Ecto neural progenitor cell (in vitro differentiated cells): ENCODE data around the gene DBN1.
"Not testable (repeated sequence)": the region's sequence is repeated elsewhere in the genome, so short reads cannot be mapped to it uniquely, and the experiment has no call there.

Experiments
- DNase-seq: peaks from one replicate; pipeline ENCODE4 v3.0.0-alpha.2; 2018; ENCODE audit warnings: low spot score

DBN1 gene

DNA sequence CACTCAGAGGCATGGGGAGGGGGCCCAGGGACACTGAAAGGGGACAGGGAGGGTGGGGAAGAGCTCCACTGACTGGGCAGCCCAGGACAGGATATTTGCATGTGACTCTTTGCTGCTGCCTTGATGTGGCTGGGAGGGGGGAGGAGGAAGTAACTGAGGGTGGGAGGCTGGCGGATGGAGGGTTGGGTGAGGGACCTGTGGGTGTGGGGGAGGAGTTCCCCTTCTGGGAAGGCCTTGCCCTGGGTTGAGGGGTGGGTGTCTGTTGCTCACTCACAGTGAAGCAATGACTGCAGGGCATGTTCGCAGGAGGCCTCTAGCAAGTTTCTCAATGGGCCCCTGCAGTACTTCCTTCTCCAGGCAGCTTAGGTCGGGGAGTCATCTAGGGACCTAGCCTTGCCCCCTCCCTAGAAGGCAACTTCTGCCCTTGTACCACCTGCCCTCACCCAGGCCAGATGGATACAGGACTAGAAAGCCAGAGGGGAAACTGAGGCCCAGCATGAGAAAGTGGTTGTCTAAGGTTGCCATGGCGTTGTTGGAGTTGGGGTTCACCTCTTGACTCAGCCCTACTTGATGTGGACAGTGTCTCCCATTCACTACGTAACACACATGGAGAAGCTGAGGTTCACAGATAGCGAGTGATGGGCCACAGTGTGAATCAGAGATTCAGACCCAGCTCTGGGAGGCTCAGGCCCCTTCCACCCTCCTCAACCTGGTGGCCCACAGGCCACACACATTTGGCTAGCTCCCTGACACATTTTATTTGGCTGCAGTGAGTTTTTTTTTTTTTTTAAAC is 44.0 kb downstream of the DBN1 start:
- no peak for DNase-seq

DNA sequence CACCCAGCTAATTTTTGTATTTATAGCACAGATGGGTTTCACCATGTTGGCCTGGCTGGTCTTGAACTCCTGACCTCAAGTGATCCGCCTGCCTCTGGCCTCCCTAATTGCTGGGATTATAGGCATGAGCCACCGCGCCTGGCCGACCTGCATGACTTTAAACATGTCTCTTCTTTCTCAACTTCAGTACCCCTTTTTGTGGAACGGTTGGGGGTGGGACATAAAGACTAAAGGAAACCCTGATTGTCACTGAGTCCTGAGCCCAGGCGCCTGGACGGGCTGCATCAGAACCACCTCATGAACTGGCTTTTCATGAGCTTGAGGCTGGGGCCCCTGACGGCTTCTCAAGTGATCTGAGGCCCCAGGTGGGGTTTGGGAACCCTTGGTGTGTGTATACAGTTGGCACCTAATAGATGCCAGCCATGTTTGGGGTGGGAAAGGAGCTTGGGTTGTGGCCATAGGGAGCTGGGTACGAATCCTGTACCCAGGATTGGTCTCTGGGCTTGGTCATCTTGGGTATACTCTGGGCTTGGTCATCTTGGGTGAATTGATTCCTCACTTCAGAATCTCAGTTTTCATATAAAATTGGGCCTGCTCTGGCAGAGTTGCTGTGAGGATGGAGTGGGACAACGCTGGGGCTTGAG is 44.7 kb downstream of the DBN1 start:
- DNase-seq = no peak

DNA sequence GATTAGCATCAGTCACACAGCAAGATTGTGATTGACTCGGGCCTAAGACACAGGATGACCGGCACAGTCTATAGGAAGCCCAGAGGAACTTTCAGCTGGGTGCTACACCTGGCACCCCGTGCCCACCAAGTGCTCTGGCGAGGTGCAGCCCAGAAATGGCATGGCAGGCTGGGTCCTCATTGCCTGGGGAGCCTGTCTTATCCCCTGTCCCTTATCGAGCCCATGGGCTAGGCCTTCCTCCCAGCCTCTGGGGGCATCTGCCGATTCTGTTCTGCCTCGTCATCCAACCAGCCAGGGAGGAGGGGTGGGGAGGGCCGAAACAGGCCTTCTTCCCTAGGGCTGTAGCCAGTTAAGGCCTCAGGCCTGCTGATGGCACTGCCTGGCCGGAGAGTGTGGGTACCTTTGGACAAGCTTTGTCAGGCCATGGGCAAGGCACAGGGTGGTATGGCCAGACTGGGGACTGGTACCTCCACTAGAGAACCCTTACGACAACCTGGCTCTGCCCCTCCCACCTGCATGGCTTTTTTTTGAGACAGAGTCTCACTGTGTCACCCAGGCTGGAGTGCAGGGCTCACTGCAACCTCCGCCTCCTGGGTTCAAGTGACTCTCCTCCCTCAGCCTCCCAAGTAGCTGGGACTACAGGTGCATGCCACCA is 45.4 kb downstream of the DBN1 start:
- DNase-seq = no peak

DNA sequence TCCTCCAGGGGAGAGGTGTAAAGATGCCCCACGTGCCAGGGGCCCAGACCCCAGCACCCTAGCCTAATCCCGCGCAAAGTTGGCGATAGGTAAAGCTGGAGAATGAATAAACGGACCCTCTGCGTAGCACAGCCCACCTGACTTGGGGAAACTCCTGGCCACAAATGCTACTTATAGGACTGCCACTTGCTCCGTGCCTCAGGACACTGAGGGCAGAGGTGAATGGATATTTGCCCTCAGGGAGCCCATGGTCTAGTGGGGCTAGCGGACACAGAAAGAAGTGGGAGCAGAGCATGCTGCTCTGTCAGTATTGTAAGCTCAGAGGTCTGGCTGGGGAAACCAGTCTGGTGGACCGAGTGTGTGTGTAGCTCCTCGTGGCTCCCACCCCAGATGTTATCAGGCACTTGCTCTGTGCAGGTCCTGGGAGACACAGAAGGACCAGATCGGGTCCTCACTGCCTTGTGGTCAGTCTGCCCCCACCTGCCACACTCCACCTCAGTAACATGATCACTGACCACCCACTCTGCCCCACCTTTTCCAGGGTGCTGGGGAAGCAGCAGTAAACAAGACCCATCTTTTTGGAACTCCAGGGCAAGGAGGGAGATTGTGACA is 46.1 kb downstream of the DBN1 start:
- no peak for DNase-seq

DNA sequence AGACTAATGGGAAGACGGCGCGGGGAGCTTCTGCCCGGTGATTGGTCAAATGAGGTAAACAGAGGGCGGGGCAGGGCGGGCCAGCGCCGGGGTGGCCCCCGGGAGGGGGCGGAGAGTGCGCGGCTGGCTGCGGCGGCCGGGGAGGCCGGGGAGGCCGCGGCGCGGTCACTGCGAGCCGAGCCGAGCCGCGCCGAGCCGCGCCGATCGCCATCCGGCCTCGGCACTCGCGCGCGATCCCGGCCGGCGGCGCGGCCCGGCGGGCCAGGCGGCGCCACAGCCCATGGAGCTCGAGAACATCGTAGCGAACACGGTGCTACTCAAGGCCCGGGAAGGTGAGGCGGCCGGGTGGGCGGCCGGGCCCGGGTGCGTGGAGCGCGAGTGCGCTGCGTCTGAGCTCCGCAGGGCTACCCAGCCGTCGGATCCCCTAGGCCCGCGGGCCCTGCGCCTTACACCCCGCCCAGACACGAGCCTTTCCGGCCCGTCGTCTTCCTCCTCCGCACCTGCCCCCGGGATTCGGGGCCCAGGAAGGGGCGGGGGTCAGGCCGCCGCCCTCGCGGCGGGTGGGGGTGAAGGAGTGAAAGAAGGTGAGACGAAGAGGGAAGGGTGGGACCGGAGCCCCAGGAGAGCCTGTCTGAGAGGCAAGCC is 46.7 kb downstream of the DBN1 start, which contains the start of gene GRK6:
Gene GRK6, plus strand, starts transcription at position 111 of the 645 bp plus-strand sequence. Its CDS starts 170 bp downstream, at position 281.
- no peak for DNase-seq

DNA sequence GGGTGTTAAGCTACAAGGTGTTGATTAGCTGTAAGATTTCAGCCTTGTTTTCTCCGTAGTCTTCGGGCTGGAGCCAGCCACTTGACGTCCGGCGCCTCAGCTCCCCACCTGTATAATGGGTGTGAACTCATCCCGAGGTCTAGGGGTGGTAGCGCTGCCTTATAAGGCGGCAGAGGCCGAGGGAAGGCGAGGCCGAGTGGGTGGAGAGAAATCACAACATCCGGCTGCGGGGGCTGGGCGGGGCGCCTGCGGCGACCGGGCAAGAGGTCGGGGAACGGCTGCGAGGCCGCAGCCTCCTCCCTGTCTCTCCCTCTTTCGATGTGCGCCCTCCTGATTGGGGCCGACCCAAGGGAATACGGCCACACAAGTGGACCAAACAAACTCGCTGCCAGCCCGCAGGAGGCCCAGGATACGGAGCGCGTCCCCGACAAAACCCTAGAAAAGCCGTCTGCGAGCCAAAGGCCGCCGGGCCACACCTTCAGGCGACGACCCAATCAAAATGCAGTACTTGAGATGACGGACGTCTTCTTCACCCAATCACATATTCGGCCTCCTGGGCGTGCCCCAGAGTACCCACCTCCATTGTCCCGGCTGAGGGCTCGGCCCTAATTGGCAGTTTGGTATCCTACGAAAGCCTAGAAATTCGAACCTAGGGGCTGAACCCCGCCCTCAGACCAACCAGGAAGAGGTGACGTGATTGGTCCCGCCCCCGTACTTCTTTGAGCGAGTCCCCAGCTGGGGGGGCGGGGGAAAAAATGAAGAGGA is 47.5 kb downstream of the DBN1 start:
- DNase-seq = peak; percentile 99

DNA sequence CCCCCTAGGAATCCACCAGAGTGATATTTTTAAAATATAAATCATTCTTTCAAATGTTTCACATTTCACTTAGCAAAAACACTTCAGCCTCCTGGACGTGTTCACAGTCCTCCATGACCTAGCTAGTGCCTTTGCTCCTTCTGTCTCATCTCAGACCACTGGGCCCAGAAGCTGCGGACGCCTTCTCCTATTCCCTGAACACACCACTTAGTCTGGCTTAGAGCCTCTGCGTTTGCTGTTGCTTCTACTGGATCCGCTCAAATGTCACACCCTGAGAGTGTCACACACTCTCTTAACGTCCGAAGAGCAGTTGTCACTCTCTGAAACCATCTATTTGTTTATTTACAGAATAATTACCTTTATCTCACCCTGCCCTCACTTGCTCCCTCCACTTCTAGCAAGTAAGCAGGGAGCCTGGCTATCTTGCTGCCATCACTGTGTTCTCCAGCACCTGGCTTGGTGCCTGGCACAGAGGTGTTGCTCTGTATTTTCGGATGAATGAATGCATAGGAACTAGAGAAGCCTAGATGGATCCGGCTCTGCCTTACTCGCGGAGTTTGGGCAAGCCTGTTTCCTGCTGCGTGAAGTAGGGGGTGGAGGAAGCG is 48.1 kb downstream of the DBN1 start:
- DNase-seq = no peak

DNA sequence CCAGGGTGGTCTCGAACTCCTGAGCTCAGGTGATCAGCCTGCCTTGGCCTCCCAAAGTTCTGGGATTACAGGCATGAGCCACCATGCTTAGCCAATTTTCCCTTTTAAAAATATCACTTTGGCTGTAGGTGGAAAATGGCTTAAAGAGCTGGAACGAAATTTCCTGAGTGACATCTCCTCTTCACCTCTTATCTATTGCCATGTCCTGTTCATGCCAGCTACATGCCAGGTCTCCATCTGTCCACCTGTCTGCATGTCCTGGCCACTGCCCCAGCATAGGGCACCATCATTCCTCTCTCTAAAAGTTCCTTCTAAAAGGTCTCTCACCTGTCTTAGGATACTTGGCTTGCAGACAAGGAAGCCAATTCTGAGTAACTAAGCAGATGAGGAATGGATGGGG is 49.8 kb downstream of the DBN1 start:
- DNase-seq = no peak

DNA sequence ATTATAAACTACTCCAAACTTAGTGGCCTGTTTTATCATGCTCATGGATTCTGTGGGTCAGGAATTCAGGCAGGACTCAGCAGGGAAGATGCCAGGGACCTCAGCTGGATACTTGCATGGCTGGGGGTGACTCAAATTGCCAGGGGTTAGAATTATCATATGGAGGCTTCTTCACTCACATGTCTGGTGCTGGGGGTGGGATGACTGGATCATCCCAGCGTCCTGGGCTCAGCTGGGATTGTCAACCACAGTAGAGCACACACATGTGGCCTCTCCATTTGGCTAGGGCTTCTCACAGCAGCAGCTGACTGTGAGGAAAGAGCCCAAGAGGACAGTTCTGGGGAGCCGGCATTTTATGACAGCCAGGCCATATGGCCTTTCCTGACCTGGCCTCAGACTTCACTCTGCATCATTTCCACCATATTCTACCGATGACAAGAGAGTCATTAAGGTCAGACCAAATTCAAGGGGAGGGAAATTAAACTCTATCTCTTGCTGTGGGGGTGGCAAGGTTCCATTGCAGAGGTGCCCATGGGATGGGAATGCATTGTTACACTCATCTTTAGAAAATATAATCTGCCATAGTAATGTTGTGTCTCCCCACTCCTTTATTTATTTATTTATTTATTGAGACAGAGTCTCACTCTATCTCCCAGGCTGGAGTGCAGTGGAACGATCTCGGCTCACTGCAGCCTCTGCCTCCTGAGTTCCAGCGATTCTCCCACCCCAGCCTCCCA is 52.2 kb downstream of the DBN1 start:
- no peak for DNase-seq

DNA sequence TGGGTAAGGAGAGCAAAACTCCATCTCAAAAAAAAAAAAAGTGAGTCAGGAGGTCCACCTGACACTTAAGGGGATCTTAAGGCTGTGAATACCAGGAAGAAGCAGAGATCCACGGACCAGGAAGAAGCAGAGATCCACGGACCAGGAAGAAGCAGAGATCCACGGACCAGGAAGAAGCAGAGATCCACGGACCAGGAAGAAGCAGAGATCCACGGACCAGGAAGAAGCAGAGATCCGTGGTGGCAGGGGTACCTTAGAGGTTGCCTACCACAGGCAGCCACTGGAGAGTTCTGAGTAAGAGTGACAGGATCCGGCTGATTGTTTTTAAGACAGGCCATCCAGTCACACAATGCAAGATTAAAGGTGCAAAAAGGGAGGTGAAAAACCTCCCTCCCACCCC is 53.0 kb downstream of the DBN1 start:
- not testable (repeated sequence) for DNase-seq

DNA sequence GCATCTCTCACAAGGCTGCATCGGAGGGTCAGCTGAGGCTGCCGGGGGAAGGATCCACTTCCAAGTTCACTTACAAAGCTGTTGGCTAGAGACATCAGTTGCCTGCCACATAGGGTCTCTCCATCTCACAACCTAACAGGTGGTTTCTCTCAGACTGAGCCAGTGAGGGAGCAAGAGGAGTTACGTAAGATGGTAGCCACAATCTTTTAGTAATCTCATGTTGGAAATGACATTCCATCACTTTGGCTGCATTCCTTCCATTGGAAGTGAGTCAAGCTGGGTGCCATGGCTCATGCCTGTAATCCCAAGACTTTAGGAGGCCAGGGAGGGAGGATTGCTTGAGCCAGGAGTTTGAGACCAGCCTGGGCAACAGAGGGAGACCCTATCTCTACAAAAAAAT is 54.4 kb downstream of the DBN1 start:
- no peak for DNase-seq

DNA sequence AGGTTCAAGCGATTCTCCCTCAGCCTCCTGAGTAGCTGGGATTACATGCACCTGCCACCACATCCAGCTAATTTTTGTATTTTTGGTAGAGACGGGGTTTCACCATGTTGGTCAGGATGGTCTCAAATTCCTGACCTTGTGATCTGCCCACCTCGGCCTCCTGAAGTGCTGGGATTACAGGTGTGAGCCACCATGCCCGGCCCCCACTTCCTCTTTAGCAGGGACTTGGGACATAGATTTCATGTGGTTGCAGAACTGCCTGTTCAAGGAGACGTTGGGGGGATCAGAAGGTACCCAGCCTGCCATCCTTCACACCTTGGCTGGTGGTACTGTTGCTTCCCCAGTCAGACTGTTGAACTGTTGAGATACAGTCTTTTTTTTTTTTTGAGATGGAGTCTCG is 56.4 kb downstream of the DBN1 start:
- not testable (repeated sequence) for DNase-seq

DNA sequence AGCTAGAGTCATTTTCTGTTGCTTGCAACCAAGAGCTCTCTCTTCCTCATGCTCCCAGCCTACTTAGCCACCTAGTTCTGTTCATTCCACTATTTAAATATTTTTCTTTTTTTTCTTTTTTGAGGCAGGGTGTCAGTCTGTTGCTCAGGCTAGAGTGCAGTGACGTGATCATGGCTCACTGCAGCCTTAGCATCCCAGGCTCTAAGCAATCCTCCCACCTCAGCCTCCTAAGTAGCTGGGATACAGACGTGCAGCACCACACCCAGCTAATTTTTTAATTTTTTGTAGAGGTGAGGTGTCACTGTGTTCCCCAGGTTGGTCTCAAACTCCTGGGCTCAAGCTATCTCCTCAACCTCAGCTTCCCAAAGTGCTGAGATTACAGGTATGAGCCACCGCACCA is 59.0 kb downstream of the DBN1 start:
- DNase-seq = no peak

DNA sequence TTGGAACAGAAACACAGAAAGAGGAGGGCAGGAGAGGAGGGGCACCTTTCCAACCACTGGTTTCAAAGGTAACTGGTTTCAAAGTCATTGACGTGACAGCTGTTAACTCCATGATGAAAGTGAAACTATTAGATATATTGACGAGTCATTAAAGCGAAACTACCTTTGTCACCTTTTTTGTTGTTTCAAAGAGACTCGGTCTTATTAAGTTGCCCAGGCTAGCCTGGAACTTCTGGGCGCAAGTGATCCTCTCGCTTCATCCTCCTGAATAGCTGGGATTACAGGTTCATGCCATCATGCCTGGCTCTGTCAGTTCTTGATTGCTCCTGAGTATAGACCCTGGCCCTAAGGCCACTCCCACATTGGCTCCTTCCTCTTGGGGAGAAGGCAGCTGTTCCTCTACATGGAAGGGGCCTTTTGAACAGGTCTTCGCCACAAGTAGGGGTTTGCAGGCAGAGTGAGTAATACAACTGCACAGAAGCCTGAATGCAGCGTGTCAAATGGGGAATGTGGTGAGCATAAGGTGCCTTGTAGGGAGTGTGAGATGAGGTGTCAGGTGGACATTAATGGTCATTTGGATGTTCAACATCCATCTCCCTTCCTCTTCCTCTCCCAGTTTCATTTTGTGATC is 60.7 kb downstream of the DBN1 start:
- no peak for DNase-seq

DNA sequence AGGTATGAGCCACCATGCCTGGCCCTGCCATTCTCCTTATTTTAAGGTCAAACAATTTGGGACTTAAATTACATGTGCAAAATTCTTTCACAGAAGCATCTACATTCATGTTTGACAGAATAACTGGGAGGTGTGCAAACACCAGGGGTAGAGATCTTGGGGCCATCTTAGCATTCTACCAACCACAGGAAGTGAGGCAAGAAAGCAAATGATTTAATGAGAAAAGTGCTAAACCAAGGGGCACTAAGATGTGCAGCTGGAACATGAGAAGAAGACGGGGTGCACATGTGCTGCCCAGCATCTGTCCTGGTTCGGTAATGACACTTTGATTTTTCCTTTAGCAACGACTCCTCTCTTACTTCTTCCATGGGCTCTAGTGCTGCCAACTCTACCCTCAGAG is 62.9 kb downstream of the DBN1 start:
- DNase-seq = no peak

DNA sequence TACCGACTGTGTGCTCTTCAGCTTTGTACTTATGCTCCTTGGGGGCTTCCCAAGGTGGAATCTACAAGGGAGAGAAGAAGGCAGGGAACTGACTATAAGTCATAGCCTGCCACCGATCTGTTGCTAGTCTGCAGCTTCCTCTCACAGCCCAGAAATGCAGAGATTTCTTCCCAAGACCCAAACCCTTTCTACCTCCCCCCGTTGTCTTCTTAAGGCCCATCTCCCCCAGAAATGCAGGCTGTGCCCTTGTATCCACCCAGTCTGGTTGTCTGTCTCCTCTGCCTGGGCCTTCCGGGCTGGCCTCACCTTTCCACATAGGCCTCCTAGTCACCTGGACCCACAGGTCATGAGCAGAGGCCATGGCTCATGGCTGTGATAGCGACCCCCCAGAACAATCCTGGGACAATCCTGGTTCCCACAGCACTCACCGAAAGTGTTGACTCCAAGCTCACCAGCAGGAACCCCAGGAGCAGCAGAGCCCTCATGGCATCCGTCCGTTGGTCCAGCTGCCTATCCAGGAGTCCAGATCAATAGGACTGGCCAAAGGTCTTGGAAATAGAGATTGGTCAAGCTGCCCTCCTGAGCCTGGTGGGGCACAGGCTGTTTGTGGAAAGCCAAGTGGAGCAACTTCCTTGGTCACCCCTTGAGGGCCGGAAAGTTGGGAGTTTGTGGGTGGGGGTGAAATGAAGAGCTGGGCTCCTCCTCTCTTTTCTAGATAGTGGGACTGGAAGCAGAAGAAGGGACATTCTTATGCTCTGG is 64.2 kb downstream of the DBN1 start, which contains the start of gene F12:
Gene F12, minus strand, starts transcription at position 522 of the 759 bp plus-strand sequence. Its CDS starts 37 bp downstream, at position 485.
- no peak for DNase-seq
